DMS53 treated with DMSO at 0.1 percent for 48 hours (cell line): ENCODE measurements around the gene LRRC28.

Source experiments
- DNase-seq: peaks from one replicate; lab custom pipeline; 2025; ENCODE audit not compliant: unreplicated experiment; lab: John Stamatoyannopoulos, UW

The LRRC28 gene

DNA sequence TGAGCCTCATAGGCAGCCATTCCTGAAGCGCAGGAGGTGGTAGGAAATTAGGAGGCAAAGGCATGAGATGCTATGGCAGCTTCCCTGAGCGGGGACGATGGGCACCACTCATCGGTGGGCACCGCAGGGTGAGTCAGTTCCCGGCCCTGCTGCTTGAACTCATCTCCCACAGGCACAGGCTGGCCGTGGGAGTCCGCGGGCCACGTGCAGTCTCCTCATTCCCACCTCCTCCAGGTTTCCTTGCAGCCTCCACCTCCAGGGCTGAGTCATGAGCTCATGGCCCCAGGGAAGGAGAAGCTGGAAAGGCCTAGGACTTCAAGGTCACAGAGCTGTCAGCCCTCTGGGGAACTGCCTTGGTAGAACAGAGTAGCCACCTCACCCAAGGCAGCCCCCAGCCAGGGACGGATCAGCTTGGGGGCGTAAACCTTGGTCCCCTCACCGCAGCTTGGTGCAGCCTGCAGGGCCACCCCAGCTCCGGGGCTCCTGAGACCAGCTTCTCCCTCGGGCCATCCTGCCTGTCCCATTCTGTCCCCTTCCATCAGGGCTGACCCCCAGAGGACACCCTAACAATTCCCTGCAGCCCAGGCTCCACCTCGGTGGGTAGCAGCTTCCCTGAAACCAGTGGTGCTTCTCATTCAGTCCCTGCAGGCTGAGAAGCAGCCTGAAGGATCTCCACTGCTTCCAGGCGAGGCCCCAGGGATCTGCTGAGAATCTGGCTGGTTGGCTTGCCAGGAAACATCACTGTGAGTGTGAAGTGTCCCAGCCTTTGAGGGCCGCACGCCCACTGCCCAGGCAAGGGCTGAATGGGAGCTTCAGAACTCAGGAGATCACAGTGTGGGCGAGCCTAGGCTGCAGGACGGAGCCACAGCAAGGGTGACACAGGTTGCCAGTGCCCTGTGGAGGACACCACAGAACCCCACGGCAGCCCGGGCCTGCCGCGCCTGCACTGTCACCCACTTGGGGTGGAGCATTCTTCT is 163.8 kb downstream of the LRRC28 start:
- DNase-seq = no peak

DNA sequence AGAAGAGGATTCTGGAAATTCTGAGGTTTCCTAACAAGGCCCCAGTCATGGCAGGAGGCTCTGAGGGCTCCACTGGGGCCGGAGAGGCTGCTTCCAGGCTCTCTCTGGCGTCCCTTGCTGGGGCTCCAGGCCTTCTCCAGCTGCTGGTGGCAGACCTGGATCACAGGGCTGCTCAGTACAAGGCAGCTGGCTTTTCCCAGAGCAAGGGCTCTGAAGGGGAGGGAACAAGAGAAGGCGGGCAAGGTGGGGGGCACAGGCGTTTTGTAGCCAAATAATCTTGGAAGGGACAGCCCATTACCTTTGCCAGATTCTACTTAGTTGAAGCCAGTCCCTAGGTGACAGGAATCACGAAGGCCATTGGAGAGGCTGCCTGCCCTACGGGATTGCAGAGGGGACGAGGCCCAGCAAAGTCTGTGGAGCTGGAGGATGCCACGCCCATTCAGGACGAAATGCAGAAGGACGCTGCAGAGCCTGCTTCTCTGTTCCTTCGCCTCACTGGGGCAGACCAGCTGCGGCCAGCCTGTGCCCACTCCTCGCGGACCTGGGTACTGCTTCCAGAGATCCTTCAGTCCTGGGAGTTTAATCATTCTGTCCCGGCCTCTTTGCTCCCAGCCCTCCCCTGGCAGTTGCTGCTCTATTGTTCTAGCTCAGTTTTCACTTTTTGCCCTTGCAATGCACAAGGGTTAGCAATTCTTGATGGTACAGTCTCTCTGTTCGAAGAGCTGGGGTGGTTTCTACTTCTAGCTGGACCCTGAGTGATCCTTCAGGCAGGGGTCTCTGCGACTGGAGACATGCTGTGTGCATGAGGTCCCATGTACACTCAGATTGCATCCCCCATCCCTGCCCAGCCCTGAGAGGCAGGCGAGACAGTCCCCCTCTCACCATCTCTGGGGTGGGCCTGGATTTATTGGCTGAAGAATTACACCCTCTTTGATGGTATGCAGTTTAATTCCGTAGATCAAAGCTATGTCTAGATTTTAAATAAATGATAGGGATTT is 165.2 kb downstream of the LRRC28 start:
- DNase-seq = no peak

- DNase-seq = no peak
Measured at GRCh38 chr15:99421172-99421656, 169.9 kb downstream of the LRRC28 start.

DNA sequence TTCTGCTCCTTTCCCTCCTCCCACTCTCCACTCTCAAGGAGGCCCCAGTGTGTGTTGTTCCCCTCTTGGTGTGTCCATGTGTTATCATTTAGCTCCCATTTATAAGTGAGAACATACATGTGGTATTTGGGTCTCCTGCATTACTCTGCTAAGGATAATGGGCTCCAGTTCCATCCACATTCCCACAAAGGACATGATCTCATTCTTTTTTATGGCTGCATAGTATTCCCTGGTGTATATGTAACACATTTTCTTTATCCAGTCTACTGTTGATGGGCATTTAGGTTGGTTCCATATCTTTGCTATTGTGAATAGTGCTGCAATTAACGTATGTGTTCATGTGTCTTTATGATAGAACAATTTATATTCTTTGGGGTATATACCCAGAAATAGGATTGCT is 170.5 kb downstream of the LRRC28 start:
- no peak for DNase-seq

DNA sequence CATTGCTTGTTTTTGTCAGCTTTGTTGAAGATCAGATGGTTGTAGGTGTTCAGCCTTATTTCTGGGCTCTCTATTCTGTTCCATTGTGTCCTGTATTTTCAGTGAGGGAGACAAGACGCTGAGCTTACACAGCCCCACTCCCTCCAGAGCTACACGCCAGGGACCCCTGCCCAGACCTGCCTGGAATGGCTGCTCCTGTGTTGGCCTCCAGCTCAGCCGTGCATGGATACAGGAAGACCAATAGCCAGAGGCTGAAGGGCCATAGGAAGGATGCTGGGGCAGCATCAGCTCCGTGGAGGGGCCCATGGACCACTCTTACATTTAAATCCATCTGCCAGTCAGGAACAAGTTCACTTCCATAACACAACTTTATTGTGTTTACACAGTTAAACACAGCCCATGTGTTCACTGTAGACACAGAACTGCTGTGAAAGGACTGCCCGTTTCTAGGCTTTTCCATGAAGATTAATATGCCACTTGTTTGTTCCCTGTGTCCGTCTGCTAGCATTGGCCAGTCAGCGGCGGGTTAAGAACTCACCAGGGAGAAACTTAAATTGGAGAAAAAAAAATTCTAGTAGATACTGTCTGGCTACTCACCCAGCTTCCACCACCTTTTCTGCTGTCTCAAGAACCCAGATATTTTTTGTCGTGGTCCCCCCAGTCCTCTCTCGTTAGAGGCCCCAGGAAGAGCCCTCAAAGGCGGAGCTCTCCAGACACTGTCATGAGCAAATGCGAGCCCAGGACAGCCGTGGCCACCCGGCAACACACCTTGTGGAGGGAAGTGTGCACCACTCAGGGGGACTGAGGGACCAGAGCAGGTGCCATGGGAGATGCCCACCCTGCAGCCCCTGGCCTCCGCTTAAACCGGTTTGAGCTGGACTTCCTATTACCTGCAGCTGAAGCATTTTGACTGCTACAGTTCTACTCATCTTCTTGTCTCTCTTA is 172.2 kb downstream of the LRRC28 start:
- no peak for DNase-seq

DNA sequence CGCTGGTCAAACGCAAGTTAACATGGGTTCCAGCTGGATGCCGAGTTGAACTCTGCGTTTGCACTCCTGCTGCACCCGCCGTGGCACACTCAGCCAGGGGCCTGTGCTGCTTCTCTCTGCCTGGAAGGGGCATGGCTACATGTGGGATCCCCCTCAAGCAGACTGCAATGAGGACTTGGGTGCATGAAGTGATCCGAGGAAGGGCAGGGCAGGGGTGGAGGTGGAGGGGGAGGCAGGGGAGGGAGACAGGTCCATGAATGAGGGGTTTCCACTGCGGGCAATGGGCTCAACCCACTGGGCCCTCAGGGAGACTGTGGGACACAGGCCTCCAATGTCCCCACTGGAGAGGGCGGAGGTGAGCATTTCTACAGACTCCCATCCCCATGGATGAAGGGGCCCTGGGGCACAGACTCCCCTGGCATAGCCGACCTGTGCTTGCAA is 172.9 kb downstream of the LRRC28 start:
- DNase-seq = no peak

- no peak for DNase-seq
Measured at GRCh38 chr15:99424978-99425656, 173.8 kb downstream of the LRRC28 start.

- DNase-seq = no peak
Measured at GRCh38 chr15:99425657-99426301, 174.5 kb downstream of the LRRC28 start.

DNA sequence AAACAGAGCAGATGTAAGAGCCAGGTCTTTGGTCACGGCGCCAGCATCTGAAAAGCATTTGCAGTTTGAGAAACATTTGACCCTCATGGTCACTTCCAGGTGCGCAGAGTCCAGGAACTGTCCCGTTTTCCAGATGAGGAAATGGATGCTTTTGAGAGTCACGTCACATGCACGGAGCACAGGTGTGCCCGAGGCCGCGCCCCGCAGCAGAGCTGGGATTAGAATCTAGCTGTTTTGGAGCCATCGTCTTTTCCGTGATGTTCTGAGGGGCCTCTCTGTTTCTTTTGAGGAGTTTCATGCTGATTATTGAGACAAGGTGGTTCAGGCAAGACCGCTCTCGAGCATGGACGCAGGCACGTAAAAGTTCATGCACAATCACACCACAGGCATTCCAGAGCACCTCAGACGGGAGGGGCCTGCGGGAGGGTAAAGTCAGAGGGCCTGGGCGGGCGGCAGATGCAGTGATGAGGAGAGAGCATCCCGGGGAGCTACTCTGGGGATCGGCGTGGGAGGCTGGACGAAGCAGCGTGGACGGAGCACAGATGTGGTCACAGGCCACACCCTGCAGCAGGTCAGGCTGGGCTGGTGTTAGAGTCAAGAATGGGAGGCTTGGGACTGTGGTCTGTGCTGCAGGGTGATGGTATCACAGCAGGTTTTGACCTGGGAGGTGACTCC is 175.3 kb downstream of the LRRC28 start:
- DNase-seq = no peak

- DNase-seq = no peak
Measured at GRCh38 chr15:99427210-99427609, 175.9 kb downstream of the LRRC28 start.

- no peak for DNase-seq
Measured at GRCh38 chr15:99427668-99428361, 176.5 kb downstream of the LRRC28 start.

- no peak for DNase-seq
Measured at GRCh38 chr15:99429681-99430081, 178.4 kb downstream of the LRRC28 start.

GRCh38 chr15:99430881-99431401 is 179.7 kb downstream of the LRRC28 start:
- no peak for DNase-seq

- DNase-seq = no peak
Measured at GRCh38 chr15:99431661-99432091, 180.4 kb downstream of the LRRC28 start.

- DNase-seq = no peak
Measured at GRCh38 chr15:99432271-99433025, 181.2 kb downstream of the LRRC28 start.

GRCh38 chr15:99433026-99433756 is 181.9 kb downstream of the LRRC28 start:
- no peak for DNase-seq
